HG03097 (cell line): Measurements from ENCODE around the gene FASN.
A peak's percentile ranks its signal among the peaks of the same experiment; 100 is the strongest.

ENCODE experiments used
- ATAC-seq: cut with Tn5 transposase; IDR thresholded peaks from one replicate; pipeline ENCODE4 v1.9.1; 2021; ENCODE audit not compliant: unreplicated experiment, low FRiP score

The FASN gene

DNA sequence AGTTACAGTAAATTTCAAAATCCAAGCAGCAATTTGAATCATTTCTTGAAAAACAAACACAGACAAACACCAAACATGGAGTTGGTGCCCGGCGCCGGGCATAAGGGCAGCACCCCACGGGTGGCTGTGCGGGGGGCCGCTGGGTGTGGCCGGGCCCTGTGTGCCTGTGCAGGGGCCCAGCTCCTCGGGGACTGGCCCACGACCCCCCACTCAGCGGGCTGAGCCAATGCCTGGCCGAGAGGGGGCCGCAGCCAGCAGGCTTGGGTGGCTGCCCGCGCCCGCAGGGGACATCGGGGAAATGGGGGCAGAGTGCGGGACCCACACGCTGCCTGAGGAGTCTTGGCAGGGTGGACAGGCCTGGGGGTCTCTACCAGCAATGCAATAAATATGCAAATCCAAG is 19.6 kb downstream of the FASN start:
- no peak for ATAC-seq

DNA sequence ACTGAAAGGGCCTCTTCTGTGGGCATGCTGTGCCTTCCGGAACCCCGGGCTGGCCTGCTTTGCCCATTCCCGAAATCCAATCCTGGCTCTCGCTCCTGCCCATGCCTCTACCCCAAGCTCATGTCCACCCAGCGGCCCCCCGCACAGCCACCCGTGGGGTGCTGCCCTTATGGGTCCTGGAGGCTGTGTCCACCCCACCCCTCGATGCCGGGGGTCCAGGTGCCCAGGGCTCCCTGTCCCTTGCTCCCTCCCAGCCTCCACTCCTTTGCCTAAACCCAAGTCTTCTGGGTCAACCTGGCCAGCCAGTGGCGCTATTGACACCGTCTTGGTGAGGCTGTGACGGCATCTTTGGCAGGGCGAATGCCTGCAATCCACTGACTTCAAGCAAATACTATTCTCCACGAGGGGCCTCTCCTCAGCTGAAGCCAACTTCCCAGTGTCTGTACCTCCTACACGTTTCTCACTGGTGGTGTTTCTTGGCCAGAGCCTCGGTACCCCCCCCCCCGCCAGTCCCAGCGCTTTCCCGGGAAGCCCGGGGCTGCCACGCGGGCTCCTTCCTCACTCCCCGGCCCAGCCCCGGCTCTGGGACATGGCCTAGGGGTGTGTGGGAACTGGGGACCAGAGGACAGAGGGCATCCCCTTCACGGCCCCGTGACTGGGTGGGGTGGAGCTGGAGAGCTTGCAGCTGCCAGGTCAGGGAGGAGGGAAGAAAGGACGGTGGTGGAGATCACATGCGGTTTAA is 20.2 kb downstream of the FASN start:
- ATAC-seq: no peak

DNA sequence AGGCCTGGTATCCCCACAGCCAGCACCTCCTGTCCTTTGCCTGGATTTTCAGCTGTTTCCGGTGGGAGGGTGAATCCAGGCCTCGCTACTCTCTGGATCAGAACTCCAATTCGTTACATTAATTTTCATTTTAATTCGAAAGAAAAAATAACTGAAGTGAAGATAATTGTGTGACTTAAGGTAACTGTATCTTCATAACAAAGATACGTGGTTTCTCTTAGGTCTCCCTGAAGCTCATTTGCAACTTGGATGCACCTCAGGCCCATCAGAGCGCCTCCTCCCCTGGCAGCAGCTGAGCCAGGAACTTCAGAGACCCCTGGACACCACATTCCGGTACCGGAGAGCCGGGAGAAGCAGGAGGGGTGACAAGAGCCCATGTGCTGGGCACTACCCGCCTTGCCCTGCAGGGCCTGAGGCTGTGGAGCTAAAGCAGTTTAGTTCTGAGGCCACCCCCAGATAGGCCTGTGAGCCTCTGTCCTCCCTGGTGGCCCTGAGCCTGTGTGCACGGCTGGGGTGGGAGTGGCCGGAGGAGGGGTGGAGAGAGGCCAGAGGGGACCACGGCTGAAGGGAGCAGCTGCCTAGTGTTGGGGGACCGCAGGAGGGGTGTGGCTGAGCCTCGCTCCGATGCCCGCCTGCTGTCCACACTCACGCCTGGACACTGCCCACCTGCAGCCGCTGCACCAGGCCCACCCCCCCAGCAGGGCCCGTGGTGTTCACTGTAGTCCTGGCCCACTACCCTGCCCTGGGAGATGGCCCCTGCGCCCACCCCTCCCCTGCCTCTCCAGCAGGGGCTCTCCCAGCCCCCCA is 21.0 kb downstream of the FASN start:
- no peak for ATAC-seq

DNA sequence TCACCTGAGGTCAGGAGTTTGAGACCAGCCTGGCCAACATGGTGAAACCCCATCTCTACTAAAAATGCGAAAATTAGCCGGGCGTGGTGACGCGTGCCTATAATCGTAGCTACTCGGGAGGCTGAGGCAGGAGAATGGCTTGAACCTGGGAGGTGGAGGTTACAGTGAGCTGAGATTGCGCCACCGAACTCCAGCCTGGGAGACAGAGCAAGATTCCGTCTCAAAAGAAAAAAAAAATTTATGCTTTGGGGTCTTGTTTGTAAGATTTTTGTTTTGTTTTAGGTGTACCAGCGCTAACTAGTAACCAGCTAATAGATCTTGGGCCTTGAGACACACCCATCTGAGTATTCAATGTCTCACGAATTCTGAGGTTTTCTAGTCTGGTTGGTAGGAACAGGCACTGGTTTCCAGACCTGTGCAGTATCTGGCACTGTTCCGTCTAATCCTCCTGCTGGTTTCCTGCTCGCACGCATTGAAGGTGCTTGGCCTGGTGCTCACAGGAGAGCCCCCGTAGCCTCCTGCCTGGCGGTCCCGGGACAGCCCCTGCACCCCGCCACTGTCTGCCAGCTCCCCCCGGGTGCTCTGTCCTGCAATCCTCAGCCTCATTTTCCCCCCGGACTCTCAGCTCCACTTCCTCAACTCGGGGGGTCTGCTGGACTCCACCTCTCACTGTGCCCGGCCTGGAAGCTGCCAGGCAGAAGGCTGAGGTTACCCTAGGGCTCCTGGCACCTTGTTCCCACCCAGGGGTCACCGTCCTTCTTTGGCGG is 21.8 kb downstream of the FASN start:
- no peak for ATAC-seq

DNA sequence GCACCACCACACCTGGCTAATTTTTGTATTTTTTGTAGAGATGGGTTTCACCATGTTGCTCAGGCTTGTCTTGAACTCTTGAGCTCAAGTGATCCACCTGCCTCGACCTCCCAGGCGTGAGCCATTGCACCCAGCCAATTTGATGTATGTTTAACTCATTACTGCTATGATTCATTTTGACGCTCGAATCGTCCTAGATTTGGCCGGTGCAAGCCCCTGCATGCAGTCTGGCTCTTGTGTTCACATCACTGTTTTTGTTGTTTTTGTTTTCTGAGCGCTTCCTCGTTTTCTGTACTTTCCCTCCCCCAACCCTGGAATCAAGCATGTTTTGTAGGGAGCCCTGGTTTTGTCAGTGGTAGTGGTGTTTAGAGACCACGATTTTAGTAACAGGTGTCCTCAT is 24.6 kb downstream of the FASN start:
- ATAC-seq: no peak

DNA sequence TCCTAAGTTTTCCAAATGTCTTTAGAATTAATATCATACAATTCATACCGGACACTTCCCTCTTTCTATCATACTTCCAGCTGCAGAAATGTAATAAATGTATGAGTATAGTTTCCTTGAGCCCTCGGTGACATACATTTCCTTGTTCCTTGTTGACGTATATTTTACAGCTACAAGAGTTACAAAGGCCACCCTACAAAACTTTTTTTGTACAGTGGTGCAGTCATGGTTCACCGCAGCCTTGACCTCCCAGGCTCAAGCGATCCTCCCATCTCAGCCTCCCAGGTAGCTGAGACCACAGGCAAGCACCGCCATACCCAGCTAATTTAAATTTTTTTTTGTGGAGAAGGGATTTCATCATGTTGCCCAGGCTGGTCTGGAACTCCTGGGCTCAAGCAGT is 25.2 kb downstream of the FASN start:
- no peak for ATAC-seq

DNA sequence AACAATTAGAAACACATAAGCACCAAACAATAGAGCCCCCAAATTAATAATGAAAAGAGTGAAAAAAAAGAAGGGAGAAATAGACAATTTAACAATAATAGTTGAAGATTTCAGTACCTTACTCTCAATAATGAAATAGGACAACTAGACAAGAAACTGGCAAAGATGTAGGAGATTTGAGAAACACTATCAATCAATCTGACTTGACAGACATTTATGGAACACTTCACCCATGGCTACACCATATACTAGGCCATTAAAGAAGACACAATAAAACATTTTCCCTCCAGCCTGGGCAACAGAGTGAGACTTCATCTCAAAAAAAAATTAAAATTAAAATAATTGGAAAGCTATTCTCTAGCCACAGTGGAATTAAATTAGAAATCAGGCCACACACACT is 27.4 kb downstream of the FASN start:
- ATAC-seq: no peak

DNA sequence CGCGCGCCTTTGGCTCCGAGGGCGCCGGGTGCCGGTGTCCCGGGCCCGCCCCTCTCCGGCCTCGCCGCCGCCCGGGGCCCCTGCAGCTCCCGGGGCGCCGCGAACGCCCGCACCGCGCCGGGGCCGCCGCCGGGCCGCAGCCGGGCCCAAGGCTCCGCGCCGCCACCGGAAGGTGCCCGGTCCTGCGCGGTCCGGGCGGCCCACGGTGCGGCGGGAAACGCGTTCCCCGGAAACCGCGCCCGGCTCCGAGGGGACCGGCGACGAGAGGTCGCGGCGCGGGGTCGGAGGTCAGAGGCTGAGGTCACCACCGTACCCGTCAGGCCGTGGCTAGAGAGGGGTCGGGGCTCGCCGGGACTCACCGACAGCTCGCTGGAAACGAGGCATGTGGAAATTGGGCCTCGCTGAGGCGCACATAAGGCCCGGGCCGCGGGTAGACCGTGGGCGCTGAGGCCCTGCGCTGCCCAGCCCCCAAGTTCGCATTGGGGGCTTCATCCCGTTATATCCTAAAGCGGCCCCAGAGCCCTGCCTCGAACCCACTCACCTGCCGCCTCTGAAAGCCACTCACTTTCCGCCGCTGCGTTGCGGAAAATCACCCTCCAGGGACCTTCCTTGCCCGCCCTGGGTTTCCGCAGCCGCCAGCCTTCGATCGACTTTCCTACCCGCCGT is 32.3 kb downstream of the FASN start, which contains the start of gene DUS1L:
Gene DUS1L, minus strand, starts transcription at position 167 of the 666 bp plus-strand sequence. CDS start 745 bp downstream, outside the sequence.
- ATAC-seq: peak; percentile 69

DNA sequence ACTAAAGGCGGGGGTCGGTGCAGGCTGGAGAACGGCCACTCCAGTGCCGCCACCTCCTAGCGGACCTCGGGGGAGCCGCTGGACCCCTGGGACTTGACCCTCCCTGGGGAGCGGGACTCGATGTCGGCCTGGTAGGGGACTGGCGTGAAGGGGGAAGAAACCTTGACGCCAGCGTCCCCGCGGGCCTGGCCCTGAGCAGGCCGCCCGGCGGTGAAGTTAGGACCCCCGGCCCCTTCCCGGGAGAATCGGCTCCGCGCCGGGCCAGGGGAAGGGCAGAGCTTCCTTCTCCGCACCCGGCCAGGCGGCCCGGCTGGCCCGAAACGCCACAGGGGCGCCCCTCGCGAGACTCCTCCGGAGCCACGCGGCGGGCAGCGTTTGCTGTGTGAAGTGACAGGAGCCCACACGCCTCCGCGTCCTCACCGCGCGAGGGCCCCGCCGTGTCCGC is 32.8 kb downstream of the FASN start:
- peak; percentile 18 for ATAC-seq

DNA sequence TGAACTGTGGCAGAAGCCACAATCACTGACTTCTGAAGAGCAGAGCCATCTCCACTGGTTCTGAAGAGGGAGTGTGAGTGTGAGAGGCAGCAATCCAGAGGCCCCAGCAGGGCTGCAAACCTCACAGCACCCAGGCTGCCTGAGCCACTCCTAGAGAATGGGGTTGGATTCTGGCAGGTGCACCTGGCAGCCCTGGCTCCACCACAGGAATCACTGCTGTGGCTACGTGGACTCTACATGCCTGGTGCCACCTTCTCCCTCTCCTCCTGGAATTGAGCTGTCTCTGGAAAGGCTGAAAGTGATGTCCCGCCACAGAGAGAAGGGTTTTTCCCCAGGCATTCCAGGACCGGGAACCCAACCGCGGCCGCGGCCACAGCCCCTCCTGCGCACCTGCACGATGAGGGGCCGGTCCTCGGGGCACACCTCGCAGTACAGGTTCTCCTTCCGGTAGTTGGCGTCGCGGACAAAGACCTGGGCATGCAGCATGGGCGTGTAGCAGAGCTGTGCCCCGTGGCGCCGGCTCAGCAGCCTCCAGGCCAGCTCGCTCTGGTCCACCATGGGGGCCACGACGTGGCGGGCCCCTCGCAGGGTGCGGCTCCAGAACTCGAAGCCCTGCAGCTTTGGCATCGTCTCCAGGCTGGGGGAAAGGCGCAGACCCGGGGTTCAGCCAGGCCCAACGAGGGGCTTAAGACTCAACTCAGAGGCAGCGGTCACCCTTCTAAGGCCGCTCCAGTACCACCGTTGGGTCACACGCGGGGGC is 33.4 kb downstream of the FASN start:
- no peak for ATAC-seq

DNA sequence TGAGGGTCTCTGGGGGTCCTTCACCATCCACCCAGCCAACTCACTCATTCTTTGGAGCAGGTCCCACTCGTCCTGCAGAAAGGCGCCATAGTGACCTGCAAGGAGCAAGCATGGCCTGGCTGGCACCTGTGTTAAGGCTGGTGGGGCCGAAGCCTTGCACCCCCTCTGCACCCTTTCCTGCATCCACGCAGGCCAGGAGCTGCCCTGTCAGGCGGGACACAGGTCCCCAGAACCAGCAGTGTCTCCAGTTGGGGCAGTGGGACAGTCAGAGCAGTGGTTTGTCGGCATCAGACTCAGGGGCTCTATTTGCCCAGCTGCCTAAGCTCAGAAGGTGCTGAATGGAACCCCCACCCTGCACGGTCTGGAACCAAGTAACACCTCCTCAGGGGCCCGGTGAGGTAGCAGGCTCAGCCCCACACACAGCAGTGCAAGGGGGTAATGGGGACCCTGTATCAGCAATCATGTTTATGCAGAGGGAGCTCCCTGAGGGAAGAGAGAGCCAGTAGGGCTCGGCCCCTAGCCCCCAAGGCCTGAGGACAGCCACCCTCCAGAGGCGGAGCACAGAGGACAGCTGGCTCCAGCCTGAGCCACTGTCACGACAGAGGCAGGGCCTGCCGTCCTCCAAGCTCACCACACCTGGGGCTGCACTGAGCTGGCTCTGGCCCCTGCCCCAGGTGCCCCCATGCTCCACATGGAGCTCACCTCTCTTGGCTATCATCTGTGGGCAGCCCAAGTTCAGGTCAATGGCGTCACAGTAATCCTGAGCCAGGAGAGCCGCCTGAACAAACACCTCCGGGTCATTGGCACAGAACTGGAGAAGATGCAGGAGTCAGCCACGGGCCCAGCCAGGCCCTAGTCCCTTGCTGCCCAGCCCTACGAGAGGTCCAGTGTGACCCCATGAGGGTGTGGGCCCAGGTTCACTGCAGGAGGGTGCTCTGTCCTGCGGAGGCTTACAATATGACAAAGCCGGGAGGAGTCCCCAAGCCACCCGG is 34.3 kb downstream of the FASN start:
- ATAC-seq: no peak

DNA sequence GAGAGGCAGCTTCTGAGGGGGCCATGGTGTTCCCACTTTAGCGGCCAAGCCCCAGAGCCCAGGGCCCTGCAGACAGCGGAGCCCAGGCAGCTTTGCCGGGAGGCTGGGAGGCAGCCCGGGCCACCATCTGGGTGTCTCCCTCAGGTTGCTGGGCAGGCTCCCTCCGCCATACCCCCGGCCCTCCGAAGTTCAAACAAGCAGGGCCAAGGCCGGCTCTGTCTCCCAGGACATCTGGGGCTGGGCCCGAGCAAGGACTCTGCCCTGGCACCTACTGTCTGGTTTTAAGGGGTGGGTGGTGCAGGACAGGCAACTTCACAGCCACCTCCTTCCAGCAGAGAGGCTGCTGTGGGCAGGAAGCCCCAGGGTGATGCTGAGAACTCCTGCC is 35.1 kb downstream of the FASN start:
- no peak for ATAC-seq

DNA sequence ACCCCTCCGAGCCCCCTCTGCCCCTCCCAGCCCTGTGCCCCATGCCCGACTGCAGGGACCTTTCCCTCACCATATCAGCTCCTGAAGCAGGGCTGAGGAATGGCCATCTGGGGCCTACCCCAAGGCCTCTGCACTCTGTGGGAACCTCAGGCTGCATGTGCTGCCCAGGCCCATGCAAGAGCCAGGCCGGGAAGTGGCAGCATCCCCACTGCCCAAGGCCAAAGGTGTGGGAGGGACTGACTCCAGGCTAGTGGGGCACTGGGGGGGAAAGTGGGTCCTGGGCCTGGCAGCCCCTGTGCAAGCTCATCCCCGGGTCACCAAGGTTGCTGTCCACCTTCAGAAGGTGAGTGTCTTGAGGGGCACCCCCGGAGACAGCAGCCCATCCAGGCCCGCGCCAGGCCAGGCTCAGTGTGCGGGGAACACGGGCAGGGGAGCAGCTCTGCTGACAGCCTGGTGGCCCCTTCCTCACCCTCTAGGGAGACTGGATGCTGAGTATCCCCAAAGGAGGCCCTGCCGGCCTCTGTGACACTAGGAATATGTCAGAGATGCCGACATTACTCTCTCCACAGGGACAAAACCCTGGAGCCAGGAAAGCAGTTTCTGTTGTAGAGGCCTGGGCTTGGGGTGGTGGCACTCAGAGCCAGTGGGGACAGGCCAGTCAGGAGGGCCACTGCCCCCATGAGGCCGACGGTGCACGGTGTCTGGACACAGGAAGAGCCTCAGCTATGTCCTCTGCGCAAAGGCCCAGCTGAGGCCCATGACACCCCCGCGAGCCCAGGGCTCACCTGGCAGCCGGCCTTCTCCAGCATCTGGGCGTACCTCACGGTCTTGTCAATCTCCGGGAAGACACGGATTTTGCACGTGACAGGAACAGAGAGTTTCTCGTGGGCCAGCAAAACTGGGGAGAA is 35.7 kb downstream of the FASN start:
- ATAC-seq: no peak

DNA sequence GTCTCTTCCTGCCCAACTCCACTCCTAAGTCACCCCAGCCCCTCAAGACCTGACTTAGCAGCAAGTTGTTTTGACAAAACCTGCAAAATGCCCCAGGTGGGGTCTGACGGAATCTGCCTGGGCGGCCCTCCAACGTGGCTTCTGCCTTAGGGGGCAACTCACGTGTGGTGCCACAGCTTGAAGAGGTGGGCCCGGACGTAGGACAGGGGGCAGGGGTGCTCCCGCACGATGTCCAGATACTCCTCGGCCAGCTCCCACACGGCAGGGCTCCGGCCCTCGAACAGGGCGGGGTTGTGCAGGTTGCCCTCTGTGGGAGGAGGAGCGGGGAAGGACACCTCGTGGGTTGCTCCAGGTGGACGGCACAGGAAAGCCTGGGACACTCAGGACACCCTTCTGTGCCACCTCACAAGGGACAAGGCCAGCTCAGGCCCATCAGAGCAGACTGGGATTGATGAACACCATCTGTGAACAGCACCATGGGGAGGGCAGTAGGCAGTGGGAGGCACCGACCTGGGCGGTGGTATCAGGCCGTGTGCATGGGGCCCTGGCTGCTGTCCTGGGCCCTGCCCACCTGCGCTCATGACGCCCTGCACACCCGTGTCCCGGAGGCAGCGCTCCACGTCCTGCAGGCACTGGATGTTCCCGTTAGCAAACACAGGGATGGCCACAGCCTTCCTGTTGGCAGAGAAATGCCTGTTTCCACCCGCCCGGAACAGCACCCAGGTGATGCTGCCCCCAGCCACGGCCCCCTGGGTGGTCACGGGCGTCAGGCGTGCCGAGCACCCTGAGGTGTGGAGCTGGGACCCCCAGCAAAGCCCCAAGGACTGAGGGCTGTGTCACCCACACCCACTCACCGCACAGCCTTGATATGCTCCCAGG is 36.8 kb downstream of the FASN start:
- no peak for ATAC-seq

DNA sequence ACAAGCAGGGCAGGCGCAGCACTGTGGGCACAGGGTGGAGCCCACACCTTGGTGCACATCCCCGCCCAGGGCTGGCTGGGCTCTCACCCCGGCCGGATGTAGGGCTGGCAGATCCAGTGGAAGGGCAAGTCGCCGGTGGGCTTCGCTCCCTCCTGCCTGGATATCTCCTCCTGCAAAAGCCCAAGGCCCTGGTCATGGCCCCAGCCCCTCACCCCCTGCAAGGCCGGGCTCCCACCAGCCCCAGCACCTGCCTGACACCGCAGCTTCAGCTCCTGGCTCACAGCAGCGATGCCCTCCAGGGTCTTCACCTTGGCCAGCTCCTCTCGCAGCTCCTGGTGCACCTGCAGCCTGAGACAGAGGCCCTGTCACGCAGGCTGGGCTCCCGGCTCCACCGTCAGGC is 37.4 kb downstream of the FASN start:
- ATAC-seq: no peak

DNA sequence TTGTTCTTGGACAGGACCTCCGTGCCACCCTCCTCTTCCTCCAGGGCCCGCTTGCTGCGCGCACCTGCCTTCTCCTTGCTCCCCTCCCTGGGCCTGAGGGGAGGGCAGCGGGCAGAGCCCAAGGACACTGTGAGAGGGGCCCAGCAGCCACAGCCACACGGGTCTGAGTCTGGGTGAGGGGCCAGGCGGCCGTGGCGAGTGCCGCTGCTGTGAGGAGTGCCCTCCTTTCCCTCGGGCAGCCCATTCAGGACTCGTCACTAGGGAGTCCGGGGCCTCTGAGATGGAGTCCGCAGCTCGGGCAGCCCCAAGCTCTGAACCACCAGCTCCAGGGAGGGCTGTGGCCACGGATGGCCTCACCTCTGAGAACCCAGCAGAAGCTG is 38.0 kb downstream of the FASN start:
- ATAC-seq: no peak
